GM21529 (cell line): ENCODE data around the gene P2RX7.
A peak's percentile ranks its signal among the peaks of the same experiment; 100 is the strongest.
"Not testable (repeated sequence)": the region's sequence is repeated elsewhere in the genome, so short reads cannot be mapped to it uniquely, and the experiment has no call there.

Experiments used
- ATAC-seq: cut with Tn5 transposase; IDR thresholded peaks from one replicate; pipeline ENCODE4 v1.9.1; 2021; ENCODE audit not compliant: unreplicated experiment

Gene P2RX7

GRCh38 chr12:121202407-121203355, 70.0 kb downstream of the P2RX7 start:
- no peak for ATAC-seq

DNA sequence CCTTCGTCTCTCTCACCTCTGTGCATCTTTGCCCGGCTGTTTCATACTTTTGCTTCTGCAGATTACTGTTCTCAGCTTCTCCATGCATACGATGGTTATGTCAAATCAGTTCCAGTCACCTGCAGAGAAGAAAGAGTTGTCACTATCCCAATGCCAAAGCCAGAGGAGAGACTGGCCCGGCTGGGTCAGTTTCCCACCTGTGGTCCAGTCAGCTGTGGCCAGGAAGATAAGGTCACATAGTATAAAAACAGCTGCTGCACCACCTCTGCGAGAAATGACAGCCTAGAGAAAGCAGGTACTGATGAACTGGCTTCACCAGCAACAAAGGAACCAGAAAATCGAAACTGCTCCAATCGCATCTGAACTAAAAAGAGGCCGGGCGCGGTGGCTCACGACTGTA, 70.8 kb downstream of the P2RX7 start:
- no peak for ATAC-seq

GRCh38 chr12:121205491-121205890, 72.8 kb downstream of the P2RX7 start:
- ATAC-seq = no peak

DNA sequence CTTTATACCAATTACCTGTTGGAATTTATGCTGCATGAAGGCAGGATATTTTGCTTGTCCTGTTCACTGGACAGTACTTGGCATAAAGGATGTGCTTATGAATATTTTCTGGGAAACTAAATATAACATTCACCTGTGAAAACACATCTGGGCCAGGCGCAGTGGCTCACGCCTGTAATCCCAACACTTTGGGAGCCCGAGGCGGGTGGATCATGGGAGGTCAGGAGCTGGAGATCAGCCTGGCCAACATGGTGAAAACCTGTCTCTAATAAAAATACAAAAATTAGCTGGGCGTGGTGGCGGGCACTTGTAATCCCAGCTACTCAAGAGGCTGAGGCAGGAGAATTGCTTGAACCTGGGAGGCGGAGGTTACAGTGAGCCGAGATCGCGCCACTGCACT, 75.9 kb downstream of the P2RX7 start:
- ATAC-seq = not testable (repeated sequence)

DNA sequence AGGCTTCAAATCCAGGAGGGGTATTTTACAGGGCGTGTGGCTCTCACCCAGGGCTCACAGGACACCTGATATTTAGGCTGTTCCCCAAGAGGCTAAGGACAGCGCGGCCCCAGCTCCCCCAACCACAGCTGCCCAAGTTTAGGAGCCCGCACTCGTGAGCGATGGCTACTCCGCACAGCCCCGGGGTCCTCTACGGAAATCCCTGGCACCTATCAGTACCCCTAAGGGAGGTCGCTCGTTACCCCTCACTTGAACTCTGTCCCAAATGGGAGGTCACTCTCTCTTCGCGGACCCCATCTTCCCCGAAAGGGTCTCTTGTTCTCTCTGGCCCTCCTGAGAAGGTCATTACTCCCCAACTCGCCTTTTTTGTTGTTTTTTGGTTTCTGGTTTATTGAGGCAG, 76.5 kb downstream of the P2RX7 start:
- no peak for ATAC-seq

DNA sequence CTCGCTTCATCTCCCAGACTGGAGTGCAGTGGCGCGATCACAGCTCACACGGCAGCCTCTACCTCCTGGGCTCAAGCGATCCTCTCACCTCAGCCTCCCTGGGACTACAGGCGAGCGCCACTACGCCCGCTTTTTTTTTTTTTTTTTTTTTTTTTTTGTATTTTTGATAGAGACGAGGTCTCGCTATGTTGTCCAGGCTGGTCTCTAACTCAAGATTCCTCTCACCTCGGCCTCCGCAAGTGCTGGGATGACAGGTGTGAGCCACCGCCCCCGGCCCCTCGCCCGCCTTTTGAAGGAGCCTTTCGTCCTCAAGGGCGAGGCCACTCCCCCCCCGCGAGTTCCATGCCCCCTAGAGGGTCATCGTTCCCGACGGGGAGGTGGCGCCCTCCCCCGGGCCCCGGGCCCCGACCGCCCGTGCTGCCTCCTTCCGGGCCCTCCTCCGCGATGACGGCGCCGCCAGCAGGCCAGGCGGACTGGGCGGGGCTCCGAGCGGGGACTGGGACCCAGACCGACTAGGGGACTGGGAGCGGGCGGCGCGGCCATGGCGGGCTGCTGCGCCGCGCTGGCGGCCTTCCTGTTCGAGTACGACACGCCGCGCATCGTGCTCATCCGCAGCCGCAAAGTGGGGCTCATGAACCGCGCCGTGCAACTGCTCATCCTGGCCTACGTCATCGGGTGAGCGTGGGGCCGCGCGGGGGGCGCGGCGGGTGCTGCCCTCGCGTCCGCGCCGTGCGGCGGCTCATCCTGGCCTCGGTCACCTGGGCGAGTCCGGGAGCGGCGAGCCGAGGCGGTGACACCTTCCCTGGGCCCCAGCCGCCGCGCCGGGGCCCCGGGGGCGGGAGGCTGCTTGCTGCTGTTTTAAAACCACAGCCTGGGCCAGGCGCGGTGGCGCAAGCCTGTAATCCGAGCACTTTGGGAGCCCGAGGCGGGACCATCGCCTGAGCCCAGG, 77.2 kb downstream of the P2RX7 start, which contains the start of gene P2RX4:
Gene P2RX4 (plus strand): TSS at position 506 of the 949 bp plus-strand sequence. CDS start 36 bp downstream, at position 542.
- ATAC-seq = peak; percentile 84

DNA sequence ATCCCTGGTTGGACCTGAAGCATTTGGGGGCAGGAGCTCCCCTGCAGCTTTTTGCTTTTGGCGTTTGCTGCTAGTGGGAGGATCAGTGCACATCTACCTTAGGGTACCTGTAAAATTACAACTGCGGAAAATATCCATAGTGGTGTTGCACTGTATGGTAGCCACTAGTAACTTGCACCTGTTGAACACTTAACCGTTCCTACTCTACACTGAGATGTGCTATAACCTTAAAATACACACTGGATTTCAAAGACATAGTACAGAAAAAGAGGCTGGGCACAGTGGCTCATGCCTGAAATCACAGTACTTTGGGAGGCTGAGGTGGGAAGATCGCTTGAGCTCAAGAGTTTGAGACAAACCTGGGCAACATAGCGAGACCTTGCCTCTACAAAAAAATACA, 80.2 kb downstream of the P2RX7 start:
- no peak for ATAC-seq

GRCh38 chr12:121214166-121214777, 81.6 kb downstream of the P2RX7 start:
- no peak for ATAC-seq

DNA sequence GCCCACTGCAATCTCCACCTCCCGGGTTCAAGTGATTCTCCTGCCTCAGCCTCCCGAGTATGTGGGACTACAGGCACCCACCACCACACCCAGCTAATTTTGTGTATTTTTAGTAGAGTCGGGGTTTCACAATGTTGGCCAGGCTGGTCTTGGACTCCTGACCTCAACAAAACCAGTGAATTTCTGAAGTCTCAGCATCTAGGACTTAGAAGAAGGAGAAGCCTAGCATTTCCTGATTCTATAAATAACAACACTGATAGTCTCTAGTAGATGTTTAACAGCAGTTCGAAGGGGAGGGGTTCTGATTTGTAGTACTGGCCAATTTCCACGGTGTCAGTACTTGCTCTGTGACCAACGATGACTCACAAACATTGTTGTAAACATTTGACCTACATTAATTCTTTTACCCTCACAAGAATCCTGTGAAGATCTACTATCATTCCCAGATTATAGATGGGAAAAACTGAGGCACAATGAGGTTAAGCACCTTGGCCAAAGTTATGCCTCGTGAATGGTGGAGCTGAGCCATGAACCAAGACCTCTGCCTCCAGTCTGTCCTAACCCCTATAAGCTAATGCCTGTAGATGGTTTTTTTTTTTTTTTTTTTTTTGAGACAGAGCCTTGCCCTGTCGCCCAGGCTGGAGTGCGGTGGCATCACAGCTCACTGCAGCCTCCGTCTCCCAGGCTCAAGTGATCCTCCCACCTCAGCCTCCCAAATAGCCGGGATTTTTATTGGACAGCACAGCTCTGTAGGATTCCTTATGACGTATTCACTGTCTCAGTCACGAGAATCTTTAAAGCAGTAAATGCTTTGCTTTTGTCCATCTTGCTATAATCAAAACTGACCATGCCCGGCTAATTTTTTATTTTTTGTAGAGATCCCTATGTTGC, 82.4 kb downstream of the P2RX7 start:
- no peak for ATAC-seq

DNA sequence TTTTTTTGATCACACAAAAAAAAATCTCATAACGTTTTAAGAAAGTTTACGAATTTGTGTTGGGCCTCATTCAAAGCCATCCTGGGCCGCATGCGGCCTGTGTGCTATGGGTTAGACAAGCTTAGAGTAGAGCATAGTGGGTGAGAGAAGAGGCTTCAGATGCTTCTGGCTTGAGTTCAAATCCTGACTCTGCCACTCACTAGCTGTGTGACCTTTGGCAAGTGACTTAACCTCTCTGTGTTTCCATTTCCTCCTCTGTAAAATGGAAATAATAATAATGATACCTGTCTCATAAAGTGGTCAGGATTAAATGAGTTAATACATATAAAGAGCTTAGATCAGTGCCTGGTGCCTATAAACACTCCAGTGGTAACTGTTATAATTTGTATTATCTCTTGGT, 83.4 kb downstream of the P2RX7 start:
- no peak for ATAC-seq

GRCh38 chr12:121217063-121217462, 84.4 kb downstream of the P2RX7 start:
- no peak for ATAC-seq

GRCh38 chr12:121217761-121218160, 85.1 kb downstream of the P2RX7 start:
- ATAC-seq = no peak

DNA sequence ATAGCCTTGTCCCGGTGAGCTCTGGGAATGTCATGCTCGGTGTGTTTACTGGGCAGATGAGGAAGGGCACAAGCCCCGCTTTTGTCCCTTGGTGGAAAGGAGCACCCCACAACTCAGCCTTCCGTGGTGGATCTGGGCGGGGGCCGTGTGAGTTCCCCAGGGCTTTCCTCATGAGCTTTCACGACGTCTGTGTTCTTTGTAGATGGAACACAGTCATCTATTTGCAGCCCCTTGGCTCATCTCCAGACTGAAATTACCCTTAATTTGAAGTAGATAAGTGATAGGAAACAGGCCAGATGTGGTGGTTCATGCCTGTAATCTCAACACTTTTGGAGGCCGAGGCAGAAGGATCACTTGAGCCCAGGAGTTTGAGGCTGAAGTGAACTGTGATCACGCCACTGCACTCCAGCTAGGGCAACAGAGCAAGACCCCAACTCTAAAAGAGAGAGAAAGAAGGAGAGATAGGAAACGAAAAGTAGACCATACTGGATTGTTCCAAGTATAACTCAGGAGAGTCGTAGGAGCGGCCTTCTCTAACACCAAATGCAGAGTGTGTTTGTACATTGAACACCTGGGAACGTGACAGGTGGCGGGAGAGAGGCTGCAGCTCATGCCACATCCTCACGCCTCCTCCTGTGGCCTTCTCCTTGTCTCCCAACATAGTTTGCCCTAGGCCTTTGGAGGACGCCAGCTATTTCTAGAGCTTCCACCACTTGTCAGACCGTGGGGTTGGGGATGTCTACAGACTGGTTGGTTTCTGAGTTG, 86.1 kb downstream of the P2RX7 start:
- ATAC-seq = no peak

- ATAC-seq = no peak
Measured at GRCh38 chr12:121219353-121219986, 86.8 kb downstream of the P2RX7 start.

GRCh38 chr12:121222847-121223246, 90.2 kb downstream of the P2RX7 start:
- ATAC-seq = no peak

GRCh38 chr12:121223292-121224285, 90.9 kb downstream of the P2RX7 start:
- no peak for ATAC-seq

DNA sequence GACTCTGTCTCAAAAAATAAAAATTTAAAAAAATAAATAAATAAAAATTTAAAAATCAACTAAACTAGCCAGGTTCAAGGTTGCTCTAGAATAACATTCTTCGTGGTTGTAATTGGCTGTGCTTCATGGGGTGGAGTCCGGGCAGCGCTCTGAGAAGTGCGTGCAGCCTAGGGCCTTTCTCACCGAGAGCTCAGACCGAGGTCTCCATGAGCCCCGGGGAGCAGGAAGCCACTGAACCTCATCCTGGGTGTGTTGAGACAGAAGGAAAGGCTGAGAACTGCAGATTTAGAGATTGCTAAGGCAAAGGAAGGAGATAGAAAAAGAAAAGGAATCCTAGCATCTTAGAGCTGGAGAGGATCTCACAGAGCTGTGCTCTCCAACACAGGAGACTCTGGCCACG, 91.9 kb downstream of the P2RX7 start:
- no peak for ATAC-seq

GRCh38 chr12:121226399-121226798, 93.7 kb downstream of the P2RX7 start:
- no peak for ATAC-seq
